Effector memory CD4-positive, alpha-beta T cell (primary cell): ENCODE data around the gene CCDC141.
"Not testable (repeated sequence)": the region's sequence is repeated elsewhere in the genome, so short reads cannot be mapped to it uniquely, and the experiment has no call there.

ENCODE experiments used
- DNase-seq, 3 donors: peaks; one replicate each; pipeline ENCODE4 v3.0.0-alpha.2; 2020
- H3K27ac ChIP-seq: 2 replicates; pipeline ENCODE4 v1.7.0; 2013; ENCODE audit warnings: mild to moderate bottlenecking, low read length, moderate library complexity; ENCODE audit not compliant: insufficient read depth, poor library complexity, severe bottlenecking
- H3K27me3 ChIP-seq: replicated peaks from 2 replicates; pipeline ENCODE4 v1.7.0; 2013; ENCODE audit warnings: mild to moderate bottlenecking, low read length; ENCODE audit not compliant: insufficient read depth, control insufficient read depth, poor library complexity, severe bottlenecking
- H3K36me3 ChIP-seq: 2 replicates; pipeline ENCODE4 v1.7.0; 2013; ENCODE audit warnings: mild to moderate bottlenecking, low read length, moderate library complexity; ENCODE audit not compliant: control insufficient read depth, insufficient read depth
- H3K4me1 ChIP-seq: 2 replicates; pipeline ENCODE4 v1.7.0; 2013; ENCODE audit warnings: low read length, mild to moderate bottlenecking; ENCODE audit not compliant: control insufficient read depth, insufficient read depth, poor library complexity, severe bottlenecking
- H3K4me3 ChIP-seq: 2 replicates; pipeline ENCODE4 v1.7.0; 2013; ENCODE audit warnings: low read length, low read depth, mild to moderate bottlenecking; ENCODE audit not compliant: insufficient read depth, poor library complexity, severe bottlenecking
- H3K9me3 ChIP-seq: 2 replicates; pipeline ENCODE4 v1.7.0; 2013; ENCODE audit warnings: mild to moderate bottlenecking, low read length, moderate library complexity; ENCODE audit not compliant: control insufficient read depth
- total RNA-seq, 3 donors: gene quantifications; one replicate each; lab custom pipeline; 2026; lab: John Stamatoyannopoulos, UW

Gene CCDC141, protein sequence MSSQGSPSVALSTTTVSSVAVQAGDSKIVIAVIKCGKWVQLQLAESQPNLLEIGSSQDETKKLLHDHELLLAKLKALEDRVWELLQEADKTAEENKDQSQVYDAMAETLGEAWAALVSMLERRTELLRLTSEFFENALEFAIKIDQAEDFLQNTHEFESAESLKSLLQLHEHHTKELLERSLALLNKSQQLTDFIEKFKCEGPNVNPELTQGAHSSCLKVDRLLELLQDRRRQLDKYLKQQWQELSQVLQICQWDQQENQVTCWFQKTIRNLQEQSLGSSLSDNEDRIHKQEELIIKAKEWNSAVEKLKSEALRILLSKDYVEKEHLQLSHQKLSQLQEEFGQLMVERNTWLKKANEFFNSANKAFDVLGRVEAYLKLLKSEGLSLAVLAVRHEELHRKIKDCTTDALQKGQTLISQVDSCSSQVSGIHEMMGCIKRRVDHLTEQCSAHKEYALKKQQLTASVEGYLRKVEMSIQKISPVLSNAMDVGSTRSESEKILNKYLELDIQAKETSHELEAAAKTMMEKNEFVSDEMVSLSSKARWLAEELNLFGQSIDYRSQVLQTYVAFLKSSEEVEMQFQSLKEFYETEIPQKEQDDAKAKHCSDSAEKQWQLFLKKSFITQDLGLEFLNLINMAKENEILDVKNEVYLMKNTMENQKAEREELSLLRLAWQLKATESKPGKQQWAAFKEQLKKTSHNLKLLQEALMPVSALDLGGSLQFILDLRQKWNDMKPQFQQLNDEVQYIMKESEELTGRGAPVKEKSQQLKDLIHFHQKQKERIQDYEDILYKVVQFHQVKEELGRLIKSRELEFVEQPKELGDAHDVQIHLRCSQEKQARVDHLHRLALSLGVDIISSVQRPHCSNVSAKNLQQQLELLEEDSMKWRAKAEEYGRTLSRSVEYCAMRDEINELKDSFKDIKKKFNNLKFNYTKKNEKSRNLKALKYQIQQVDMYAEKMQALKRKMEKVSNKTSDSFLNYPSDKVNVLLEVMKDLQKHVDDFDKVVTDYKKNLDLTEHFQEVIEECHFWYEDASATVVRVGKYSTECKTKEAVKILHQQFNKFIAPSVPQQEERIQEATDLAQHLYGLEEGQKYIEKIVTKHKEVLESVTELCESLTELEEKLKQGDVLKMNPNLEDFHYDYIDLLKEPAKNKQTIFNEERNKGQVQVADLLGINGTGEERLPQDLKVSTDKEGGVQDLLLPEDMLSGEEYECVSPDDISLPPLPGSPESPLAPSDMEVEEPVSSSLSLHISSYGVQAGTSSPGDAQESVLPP (N-terminal part only)
- total RNA-seq = 28.7 to 43.2 (median 31.9) reads per million in 3 donors

GRCh38 chr2:179049546-179050311 is at the start of gene CCDC141:
CCDC141 (minus strand) TSS chr2:179050137; CDS start chr2:179049941, 196 bp downstream.
- H3K4me3 ChIP-seq = peak within 1 kb of the TSS; percentile 44

GRCh38 chr2:179098080-179098689 is 48.2 kb upstream of the CCDC141 start:
- DNase-seq = no peak
- no peak overlapping the region for H3K27ac ChIP-seq
- H3K4me3 ChIP-seq = no peak overlapping the region
- no peaks in the 10 kb centered on the region for H3K36me3 ChIP-seq
- H3K9me3 ChIP-seq = no peaks in the 10 kb centered on the region
- H3K27me3 ChIP-seq = no peaks in the 10 kb centered on the region
- H3K4me1 ChIP-seq = no peaks in the 10 kb centered on the region

More at GRCh38 chr2:179049546-179050311, at the start of gene CCDC141:
- Histone ChIP-seq H3K36me3 (no peaks in the 10 kb centered on the region), H3K4me1 (no peaks in the 10 kb centered on the region), H3K27me3 (no peaks in the 10 kb centered on the region), H3K27ac (peak within 1 kb of the TSS; percentile 41), H3K9me3 (no peaks in the 10 kb centered on the region)
- no peak for DNase-seq

- Histone ChIP-seq H3K36me3 (no peaks in the 10 kb centered on the region), H3K4me3 (no peak overlapping the region), H3K4me1 (no peaks in the 10 kb centered on the region), H3K9me3 (no peaks in the 10 kb centered on the region), H3K27me3 (no peaks in the 10 kb centered on the region), H3K27ac (no peak overlapping the region)
- DNase-seq = no peak
Measured at GRCh38 chr2:179097131-179097530, 47.2 kb upstream of the CCDC141 start.

DNA sequence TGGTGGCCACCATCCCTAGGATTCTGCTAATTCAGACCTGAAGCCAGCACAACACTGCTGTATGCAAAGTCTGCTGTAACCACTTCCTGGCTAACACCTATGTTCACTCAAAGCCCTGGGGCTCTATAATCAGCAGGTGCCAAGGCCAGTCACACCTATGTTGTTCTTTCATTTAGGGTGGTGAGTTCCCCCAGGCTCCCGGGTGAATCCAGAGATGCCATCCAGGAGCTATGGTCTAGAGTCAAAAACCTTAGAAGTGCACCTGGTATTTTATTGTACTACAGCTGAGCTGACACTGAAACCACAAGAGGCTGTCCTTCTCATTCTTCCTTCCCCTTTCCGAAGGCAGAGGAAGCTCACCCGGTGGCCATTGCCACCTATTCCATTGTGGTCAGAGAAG is 46.2 kb upstream of the CCDC141 start:
- DNase-seq = no peak
- Histone ChIP-seq H3K4me3 (no peak overlapping the region), H3K4me1 (no peaks in the 10 kb centered on the region), H3K36me3 (no peaks in the 10 kb centered on the region), H3K27ac (no peak overlapping the region), H3K9me3 (no peaks in the 10 kb centered on the region), H3K27me3 (no peaks in the 10 kb centered on the region)

DNA sequence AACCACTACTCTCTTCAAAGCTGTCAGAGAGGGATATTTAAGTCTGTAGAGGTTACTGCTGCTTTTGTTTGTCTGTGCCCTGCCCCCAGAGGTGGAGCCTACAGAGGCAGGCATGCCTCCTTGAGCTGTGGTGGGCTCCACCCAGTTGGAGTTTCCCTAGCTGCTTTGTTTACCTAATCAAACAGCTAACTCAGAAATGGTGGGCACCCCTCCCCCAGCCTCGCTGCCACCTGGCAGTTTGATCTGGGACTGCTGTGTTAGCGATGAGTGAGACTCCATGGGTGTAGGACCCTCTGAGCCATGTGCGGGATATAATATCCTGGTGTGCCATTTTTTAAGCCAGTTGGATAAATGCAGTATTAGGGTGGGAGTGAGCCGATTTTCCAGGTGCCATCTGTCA is 43.0 kb upstream of the CCDC141 start:
- H3K36me3 ChIP-seq, H3K4me1 ChIP-seq, DNase-seq, H3K27ac ChIP-seq, H3K9me3 ChIP-seq, H3K27me3 ChIP-seq, H3K4me3 ChIP-seq: not testable (repeated sequence)

GRCh38 chr2:179082697-179083096 is 32.8 kb upstream of the CCDC141 start:
- Histone ChIP-seq H3K27me3 (no peaks in the 10 kb centered on the region), H3K4me3 (no peak overlapping the region), H3K4me1 (no peaks in the 10 kb centered on the region), H3K36me3 (no peaks in the 10 kb centered on the region), H3K9me3 (no peaks in the 10 kb centered on the region), H3K27ac (no peak overlapping the region)
- DNase-seq = no peak

- H3K4me1 ChIP-seq = no peaks in the 10 kb centered on the region
- no peak overlapping the region for H3K4me3 ChIP-seq
- H3K9me3 ChIP-seq = no peaks in the 10 kb centered on the region
- DNase-seq = no peak
- no peaks in the 10 kb centered on the region for H3K27me3 ChIP-seq
- no peak overlapping the region for H3K27ac ChIP-seq
- H3K36me3 ChIP-seq = no peaks in the 10 kb centered on the region
Measured at GRCh38 chr2:179081954-179082353, 32.0 kb upstream of the CCDC141 start.

- no peaks in the 10 kb centered on the region for H3K4me1 ChIP-seq
- no peak for DNase-seq
- no peaks in the 10 kb centered on the region for H3K27me3 ChIP-seq
- H3K36me3 ChIP-seq = no peaks in the 10 kb centered on the region
- no peak overlapping the region for H3K27ac ChIP-seq
- no peak overlapping the region for H3K4me3 ChIP-seq
- H3K9me3 ChIP-seq = no peaks in the 10 kb centered on the region
Measured at GRCh38 chr2:179072527-179072926, 22.6 kb upstream of the CCDC141 start.

DNA sequence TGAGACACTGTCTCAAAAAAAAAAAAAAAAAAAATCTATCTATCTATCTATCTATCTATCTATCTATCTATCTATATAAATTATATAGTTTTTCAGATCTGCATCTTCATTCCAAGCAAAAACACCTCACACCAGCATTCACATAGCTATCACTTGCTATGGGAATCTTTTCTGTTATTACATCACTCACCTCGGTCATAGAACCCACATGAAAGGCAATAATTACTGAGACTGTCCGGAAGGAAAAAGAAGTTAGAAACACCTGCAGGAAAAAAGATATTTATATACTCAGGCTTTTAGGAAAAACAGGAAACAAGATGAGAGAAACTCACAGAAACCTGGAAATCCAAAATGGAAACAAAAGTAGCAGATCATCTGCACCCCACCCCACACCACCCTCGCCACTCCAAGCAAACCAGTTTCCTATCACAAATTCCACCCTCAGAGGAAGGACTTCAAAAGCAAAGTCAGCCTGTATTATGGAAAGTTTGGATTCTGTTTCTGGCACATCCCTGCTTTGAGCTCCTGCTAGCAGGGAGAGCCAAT is 21.9 kb upstream of the CCDC141 start:
- no peaks in the 10 kb centered on the region for H3K9me3 ChIP-seq
- H3K4me1 ChIP-seq = no peaks in the 10 kb centered on the region
- no peaks in the 10 kb centered on the region for H3K27me3 ChIP-seq
- H3K36me3 ChIP-seq = no peaks in the 10 kb centered on the region
- no peak overlapping the region for H3K4me3 ChIP-seq
- H3K27ac ChIP-seq = no peak overlapping the region
- no peak for DNase-seq
